ENCODE data around the gene TBX2.
A peak's percentile ranks its signal among the peaks of the same experiment; 100 is the strongest.
"Not testable (repeated sequence)": the region's sequence is repeated elsewhere in the genome, so short reads cannot be mapped to it uniquely, and the experiment has no call there.

Gene TBX2

GRCh38 chr17:61447358-61447757, 47.7 kb downstream of the TBX2 start:
- H3K9ac ChIP-seq (ENCODE audit: low read length): no peak overlapping the region
- H3K4me1 ChIP-seq (ENCODE audit: control insufficient read depth in 1 of 2, insufficient read depth in 2 of 2, low read length in 2 of 2): peaks cover 7 to 10% of the 10 kb centered on the region in 2 experiments
- H3K4me2 ChIP-seq (ENCODE audit: low read length): no peak overlapping the region
- no peaks in the 10 kb centered on the region for H3K79me1 ChIP-seq (ENCODE audit: low read length)
- H3K9me3 ChIP-seq (ENCODE audit: insufficient read depth, low read depth, low read length): no peaks in the 10 kb centered on the region
- H4K91ac ChIP-seq (ENCODE audit: low read depth, low read length): no peak overlapping the region
- H2BK12ac ChIP-seq (ENCODE audit: low read length): no peak overlapping the region
- DNase-seq: no peak
- H4K8ac ChIP-seq (ENCODE audit: low read depth, low read length): no peak overlapping the region
- H3K27me3 ChIP-seq (ENCODE audit: insufficient read depth, low read length): peaks cover 27% of the 10 kb centered on the region
- peaks cover under 1% of the 10 kb centered on the region for H3K79me2 ChIP-seq (ENCODE audit: control insufficient read depth, insufficient read depth, low read length, poor library complexity)
- H2AK5ac ChIP-seq (ENCODE audit: low read length): no peak overlapping the region
- H3K4ac ChIP-seq (ENCODE audit: low read depth, low read length): no peak overlapping the region
- no peak overlapping the region for H2BK5ac ChIP-seq (ENCODE audit: low read depth, low read length, poor library complexity)
- H4K12ac ChIP-seq (ENCODE audit: low read depth, low read length): no peak overlapping the region
- no peak overlapping the region for H3K27ac ChIP-seq (ENCODE audit: low read depth, low read length)
- no peak overlapping the region for H3K18ac ChIP-seq (ENCODE audit: low read length)
- H2BK120ac ChIP-seq (ENCODE audit: insufficient read depth, low read length, poor library complexity): no peak overlapping the region
- no peak overlapping the region for H3K14ac ChIP-seq (ENCODE audit: low read length)
- no peak overlapping the region for H2AFZ ChIP-seq (ENCODE audit: insufficient read depth, low read length, poor library complexity)
- H3K4me3 ChIP-seq (ENCODE audit: low read depth, low read length): no peak overlapping the region
- no peaks in the 10 kb centered on the region for H3K36me3 ChIP-seq (ENCODE audit: control insufficient read depth in 1 of 2, insufficient read depth in 2 of 2, low read length in 2 of 2)
- H3K23ac ChIP-seq (ENCODE audit: low read length): no peak overlapping the region

- no CpG with 5 or more reads among the region's 2 CpGs for WGBS (ENCODE audit: extremely low coverage, insufficient coverage, insufficient read length)
- Histone ChIP-seq H3K9ac (ENCODE audit: low read length) (no peak overlapping the region), H2BK12ac (ENCODE audit: low read length) (no peak overlapping the region), H3K14ac (ENCODE audit: low read length) (no peak overlapping the region), H3K9me3 (ENCODE audit: insufficient read depth, low read depth, low read length) (no peaks in the 10 kb centered on the region), H3K23ac (ENCODE audit: low read length) (no peak overlapping the region), H3K27me3 (ENCODE audit: insufficient read depth, low read length) (peaks cover 32% of the 10 kb centered on the region), H4K12ac (ENCODE audit: low read depth, low read length) (no peak overlapping the region), H3K18ac (ENCODE audit: low read length) (no peak overlapping the region), H4K8ac (ENCODE audit: low read depth, low read length) (no peak overlapping the region), H3K27ac (ENCODE audit: low read depth, low read length) (no peak overlapping the region), H4K91ac (ENCODE audit: low read depth, low read length) (no peak overlapping the region), H3K79me1 (ENCODE audit: low read length) (no peaks in the 10 kb centered on the region), H3K4me3 (ENCODE audit: low read depth, low read length) (no peak overlapping the region), H2AK5ac (ENCODE audit: low read length) (no peak overlapping the region), H2AFZ (ENCODE audit: insufficient read depth, low read length, poor library complexity) (no peak overlapping the region), H3K4me1 (ENCODE audit: control insufficient read depth in 1 of 2, insufficient read depth in 2 of 2, low read length in 2 of 2) (peaks cover 9 to 14% of the 10 kb centered on the region in 2 experiments), H3K4me2 (ENCODE audit: low read length) (no peak overlapping the region), H2BK5ac (ENCODE audit: low read depth, low read length, poor library complexity) (no peak overlapping the region), H3K79me2 (ENCODE audit: control insufficient read depth, insufficient read depth, low read length, poor library complexity) (peaks cover 2% of the 10 kb centered on the region), H2BK120ac (ENCODE audit: insufficient read depth, low read length, poor library complexity) (no peak overlapping the region), H3K36me3 (ENCODE audit: control insufficient read depth in 1 of 2, insufficient read depth in 2 of 2, low read length in 2 of 2) (no peaks in the 10 kb centered on the region), H3K4ac (ENCODE audit: low read depth, low read length) (no peak overlapping the region)
- no peak for DNase-seq
Measured at GRCh38 chr17:61448042-61448441, 48.4 kb downstream of the TBX2 start.

- not testable (repeated sequence) for H3K9ac ChIP-seq (ENCODE audit: low read length)
Measured at GRCh38 chr17:61449140-61449539, 49.5 kb downstream of the TBX2 start.

GRCh38 chr17:61449707-61450640, 50.3 kb downstream of the TBX2 start:
- H4K91ac ChIP-seq (ENCODE audit: low read depth, low read length): no peak overlapping the region
- no peak overlapping the region for H2BK120ac ChIP-seq (ENCODE audit: insufficient read depth, low read length, poor library complexity)
- H3K36me3 ChIP-seq (ENCODE audit: control insufficient read depth in 1 of 2, insufficient read depth in 2 of 2, low read length in 2 of 2): no peaks in the 10 kb centered on the region
- WGBS (ENCODE audit: extremely low coverage, insufficient coverage, insufficient read length): no CpG with 5 or more reads among the region's 9 CpGs
- H2AK5ac ChIP-seq (ENCODE audit: low read length): no peak overlapping the region
- H4K12ac ChIP-seq (ENCODE audit: low read depth, low read length): no peak overlapping the region
- H3K9ac ChIP-seq (ENCODE audit: low read length): no peak overlapping the region
- H3K27me3 ChIP-seq (ENCODE audit: insufficient read depth, low read length): peaks cover 40% of the 10 kb centered on the region
- H3K14ac ChIP-seq (ENCODE audit: low read length): no peak overlapping the region
- peaks cover 9 to 17% of the 10 kb centered on the region in 2 experiments for H3K4me1 ChIP-seq (ENCODE audit: control insufficient read depth in 1 of 2, insufficient read depth in 2 of 2, low read length in 2 of 2)
- no peak overlapping the region for H2BK5ac ChIP-seq (ENCODE audit: low read depth, low read length, poor library complexity)
- no peak overlapping the region for H2BK12ac ChIP-seq (ENCODE audit: low read length)
- no peak overlapping the region for H2AFZ ChIP-seq (ENCODE audit: insufficient read depth, low read length, poor library complexity)
- no peak overlapping the region for H3K27ac ChIP-seq (ENCODE audit: low read depth, low read length)
- no peak overlapping the region for H3K4ac ChIP-seq (ENCODE audit: low read depth, low read length)
- no peak overlapping the region for H3K18ac ChIP-seq (ENCODE audit: low read length)
- H3K79me2 ChIP-seq (ENCODE audit: control insufficient read depth, insufficient read depth, low read length, poor library complexity): peaks cover 2% of the 10 kb centered on the region
- H3K79me1 ChIP-seq (ENCODE audit: low read length): no peaks in the 10 kb centered on the region
- H3K4me2 ChIP-seq (ENCODE audit: low read length): no peak overlapping the region
- peak; percentile 50 to 85 for DNase-seq
- no peak overlapping the region for H3K4me3 ChIP-seq (ENCODE audit: low read depth, low read length)
- H4K8ac ChIP-seq (ENCODE audit: low read depth, low read length): no peak overlapping the region
- H3K9me3 ChIP-seq (ENCODE audit: insufficient read depth, low read depth, low read length): no peaks in the 10 kb centered on the region
- no peak overlapping the region for H3K23ac ChIP-seq (ENCODE audit: low read length)

More at GRCh38 chr17:61449140-61449539, 49.5 kb downstream of the TBX2 start:
- H3K79me1 ChIP-seq (ENCODE audit: low read length); H4K8ac ChIP-seq (ENCODE audit: low read depth, low read length); H3K4me2 ChIP-seq (ENCODE audit: low read length); H2BK12ac ChIP-seq (ENCODE audit: low read length); H3K36me3 ChIP-seq (ENCODE audit: control insufficient read depth in 1 of 2, insufficient read depth in 2 of 2, low read length in 2 of 2); H3K14ac ChIP-seq (ENCODE audit: low read length); H3K23ac ChIP-seq (ENCODE audit: low read length); H3K79me2 ChIP-seq (ENCODE audit: control insufficient read depth, insufficient read depth, low read length, poor library complexity); H4K91ac ChIP-seq (ENCODE audit: low read depth, low read length); H3K27ac ChIP-seq (ENCODE audit: low read depth, low read length); DNase-seq; H3K18ac ChIP-seq (ENCODE audit: low read length); H2BK120ac ChIP-seq (ENCODE audit: insufficient read depth, low read length, poor library complexity); H2BK5ac ChIP-seq (ENCODE audit: low read depth, low read length, poor library complexity); H3K4me3 ChIP-seq (ENCODE audit: low read depth, low read length); H3K9me3 ChIP-seq (ENCODE audit: insufficient read depth, low read depth, low read length); H2AFZ ChIP-seq (ENCODE audit: insufficient read depth, low read length, poor library complexity); H3K4ac ChIP-seq (ENCODE audit: low read depth, low read length); H4K12ac ChIP-seq (ENCODE audit: low read depth, low read length); H2AK5ac ChIP-seq (ENCODE audit: low read length): not testable (repeated sequence)
- no CpG with 5 or more reads among the region's 4 CpGs for WGBS (ENCODE audit: extremely low coverage, insufficient coverage, insufficient read length)
- peaks cover 34% of the 10 kb centered on the region for H3K27me3 ChIP-seq (ENCODE audit: insufficient read depth, low read length)
- H3K4me1 ChIP-seq (ENCODE audit: control insufficient read depth in 1 of 2, insufficient read depth in 2 of 2, low read length in 2 of 2): peaks cover 9 to 14% of the 10 kb centered on the region in 2 experiments

All from trophoblast cell (in vitro differentiated cells and primary cell).